ENCODE results near the gene SMIM44.

Gene SMIM44

GRCh38 chr19:3463714-3464586 is 19.3 kb downstream of the SMIM44 start:
- H3K36me3 ChIP-seq: peaks cover 52% of the 10 kb centered on the region
- no peaks in the 10 kb centered on the region for H3K4me1 ChIP-seq (ENCODE audit: control insufficient read depth in 1 of 2, insufficient read depth in 1 of 2, low read depth in 1 of 2, low read length in 1 of 2)
- no peak overlapping the region for H3K4me3 ChIP-seq (ENCODE audit: low read depth in 1 of 2, low read length in 1 of 2)
- no peaks in the 10 kb centered on the region for H3K9me3 ChIP-seq
- H3K27me3 ChIP-seq: no peaks in the 10 kb centered on the region
- TF ChIP-seq CTCF (IDR thresholded peaks at IDR 0.05): no peak
- H3K27ac ChIP-seq: no peak overlapping the region

- H3K9me3 ChIP-seq: no peaks in the 10 kb centered on the region
- no peak overlapping the region for H3K27ac ChIP-seq
- no peaks in the 10 kb centered on the region for H3K4me1 ChIP-seq (ENCODE audit: control insufficient read depth in 1 of 2, insufficient read depth in 1 of 2, low read depth in 1 of 2, low read length in 1 of 2)
- no peaks in the 10 kb centered on the region for H3K27me3 ChIP-seq
- no peak for TF ChIP-seq CTCF (IDR thresholded peaks at IDR 0.05)
- peaks cover 60% of the 10 kb centered on the region for H3K36me3 ChIP-seq
- no peak overlapping the region for H3K4me3 ChIP-seq (ENCODE audit: low read depth in 1 of 2, low read length in 1 of 2)
These were observed 20.1 kb downstream of the SMIM44 start for GRCh38 chr19:3462991-3463713.

GRCh38 chr19:3459965-3460582 is 23.2 kb downstream of the SMIM44 start:
- Histone ChIP-seq H3K27ac (no peak overlapping the region), H3K36me3 (peaks cover 85% of the 10 kb centered on the region), H3K27me3 (no peaks in the 10 kb centered on the region), H3K4me1 (ENCODE audit: control insufficient read depth in 1 of 2, insufficient read depth in 1 of 2, low read depth in 1 of 2, low read length in 1 of 2) (no peaks in the 10 kb centered on the region), H3K9me3 (no peaks in the 10 kb centered on the region), H3K4me3 (ENCODE audit: low read depth in 1 of 2, low read length in 1 of 2) (no peak overlapping the region)
- no peak for TF ChIP-seq CTCF (IDR thresholded peaks at IDR 0.05)

GRCh38 chr19:3459089-3459881 is 24.0 kb downstream of the SMIM44 start:
- no peak overlapping the region for H3K27ac ChIP-seq
- H3K27me3 ChIP-seq: no peaks in the 10 kb centered on the region
- no peaks in the 10 kb centered on the region for H3K9me3 ChIP-seq
- no peak overlapping the region for H3K4me3 ChIP-seq (ENCODE audit: low read depth in 1 of 2, low read length in 1 of 2)
- H3K4me1 ChIP-seq (ENCODE audit: control insufficient read depth in 1 of 2, insufficient read depth in 1 of 2, low read depth in 1 of 2, low read length in 1 of 2): no peaks in the 10 kb centered on the region
- TF ChIP-seq CTCF (IDR thresholded peaks at IDR 0.05): no peak
- peaks cover 87% of the 10 kb centered on the region for H3K36me3 ChIP-seq
